K562 (cell line): ENCODE results near the gene MBOAT2. TPM values are rescaled to one million over a fixed set of nuclear protein-coding genes. Genes with fewer than 3 reads are reported as not detected.

Experiments used
- ATF2 ChIP-seq: sonication (generic); formaldehyde crosslinking; IDR thresholded peaks from 2 replicates; pipeline ENCODE4 v1.8.1; 2022; ENCODE audit warnings: missing genetic modification reagents
- ATF7 ChIP-seq: fragments of 450-650 bp; IDR thresholded peaks from 2 replicates; pipeline ENCODE4 v1.7.1; 2014; ENCODE audit warnings: mild to moderate bottlenecking, moderate library complexity
- BCOR ChIP-seq: fragments of 450-650 bp; IDR thresholded peaks from 2 replicates; pipeline ENCODE4 v1.6.1; 2016
- CREB3L1 ChIP-seq: fragments of 450-650 bp; IDR thresholded peaks from 2 replicates; pipeline ENCODE4 v1.6.1; 2014; ENCODE audit warnings: low read depth, mild to moderate bottlenecking, moderate library complexity, borderline replicate concordance
- CSDE1 ChIP-seq, 2 experiments: fragments of 450-650 bp; IDR thresholded peaks; 2 replicates each; pipeline ENCODE4 v1.6.1; 2016; ENCODE audit warnings: mild to moderate bottlenecking in 1 of 2
- CTCFL ChIP-seq: IDR thresholded peaks from 2 replicates; pipeline ENCODE4 v1.6.1; 2011; ENCODE audit warnings: borderline replicate concordance, low read depth, mild to moderate bottlenecking, moderate library complexity, low read length; ENCODE audit not compliant: insufficient read depth, poor library complexity, severe bottlenecking
- EWSR1 ChIP-seq: fragments of 450-650 bp; IDR thresholded peaks from 2 replicates; pipeline ENCODE4 v1.6.1; 2018; ENCODE audit warnings: borderline replicate concordance, mild to moderate bottlenecking, low read depth, moderate library complexity; ENCODE audit not compliant: partially characterized antibody
- HDAC1 ChIP-seq, 2 experiments: fragments of 450-650 bp; IDR thresholded peaks; 2 replicates each; pipeline ENCODE4 v1.6.1; 2016 to 2017; ENCODE audit warnings: inconsistent platforms in 1 of 2, mild to moderate bottlenecking in 1 of 2, moderate library complexity in 1 of 2
- MCM3 ChIP-seq: fragments of 450-650 bp; IDR thresholded peaks from 2 replicates; pipeline ENCODE4 v1.6.1; 2016
- MIER1 ChIP-seq: fragments of 450-650 bp; IDR thresholded peaks from 2 replicates; pipeline ENCODE4 v1.6.1; 2016; ENCODE audit warnings: antibody characterized with exemption, mild to moderate bottlenecking, low read depth
- RFX1 ChIP-seq: fragments of 450-650 bp; IDR thresholded peaks from 2 replicates; pipeline ENCODE4 v1.6.1; 2016; ENCODE audit warnings: mild to moderate bottlenecking, moderate library complexity
- TFAP4 ChIP-seq: sonication (generic); formaldehyde crosslinking; IDR thresholded peaks from 2 replicates; pipeline ENCODE4 v1.8.0; 2022; ENCODE audit warnings: missing genetic modification reagents, mild to moderate bottlenecking, moderate library complexity, borderline replicate concordance
- VEZF1 ChIP-seq: fragments of 200-800 bp; sonication (Bioruptor generic); IDR thresholded peaks from 2 replicates; pipeline ENCODE4 v1.6.1; 2017; ENCODE audit warnings: missing genetic modification characterization, missing compliant biosample characterization
- ZC3H11A ChIP-seq: IDR thresholded peaks from 2 replicates; pipeline ENCODE4 v1.6.1; 2012; ENCODE audit warnings: low read depth, low read length, improper control_type of control experiment
- ZMIZ1 ChIP-seq, 2 experiments: fragments of 150-350 bp in 1 of 2; IDR thresholded peaks; 2 replicates each; pipeline ENCODE4 v1.6.1; 2012 to 2016; ENCODE audit warnings: low read depth in 2 of 2, low read length in 2 of 2, mild to moderate bottlenecking in 1 of 2, moderate library complexity in 1 of 2
- ZSCAN32 ChIP-seq: fragments of 450-650 bp; formaldehyde crosslinking; IDR thresholded peaks from 2 replicates; pipeline ENCODE4 v1.4.0; 2020; ENCODE audit warnings: mild to moderate bottlenecking, moderate library complexity
- polyA plus RNA-seq, 8 experiments: library from polyadenylated mRNA; depleted of rRNA in 4 of 8; stranded (reverse) in 5 of 8; unstranded in 3 of 8; fragments of >200 nt; fragmentation: Nextera tagmentation in 2 of 8; fragmentation: Illumina TruSeq in 1 of 8; extraction: Ambion mirVana in 2 of 8; extraction: Trizol in 1 of 8; gene quantifications; 2 replicates each; pipeline versions ENCODE4 v1.2.1 to v1.2.3, GENCODE V29; 2011 to 2014; ENCODE audit warnings: inconsistent platforms in 1 of 8, missing spikeins in 1 of 8
- total RNA-seq, 7 experiments: library from RNA; depleted of rRNA in 6 of 7; stranded (reverse); fragments of >200 nt in 6 of 7; fragmentation: Illumina TruSeq in 2 of 7; extraction: Trizol in 2 of 7; gene quantifications; 2 replicates each; pipeline versions ENCODE4 v1.2.1 to v1.2.3, GENCODE V29; 2011 to 2021; ENCODE audit warnings: low replicate concordance in 1 of 7

The MBOAT2 gene
- total and polyA plus RNA-seq, 9 of the 15 experiments (the other 6 are each of a cell fraction or from before 2014, with no cell fraction given), result 8.4 to 122 (median 27.6) TPM

- TF ChIP-seq TFAP4 (peak; percentile 70; the same call in 1 of the 2 replicates), ZSCAN32 (CRISPR knock-in tag) (no peak), VEZF1 (CRISPR knock-in tag) (no peak), ZMIZ1 (IDR thresholded peaks at IDR 0.05; ENCODE audit: low read depth in 2 of 2, low read length in 2 of 2) (no peak), CREB3L1 (no peak), CTCFL (no peak), RFX1 (no peak), HDAC1 (IDR thresholded peaks at IDR 0.05) (no peak; a peak in 1 of 4 replicates), MCM3 (no peak), BCOR (no peak), ATF7 (no peak), MIER1 (no peak), ZC3H11A (no peak), EWSR1 (no peak), ATF2 (CRISPR knock-in tag) (no peak), CSDE1 (IDR thresholded peaks at IDR 0.05) (no peak)
These were observed 151.5 kb downstream of the MBOAT2 start (continued) for GRCh38 chr2:8851811-8852560.
